ENCODE results near the gene ZNF778. TPM values are rescaled to one million over a fixed set of nuclear protein-coding genes. Genes with fewer than 3 reads are reported as not detected.
"Not testable (repeated sequence)": the region's sequence is repeated elsewhere in the genome, so short reads cannot be mapped to it uniquely, and the experiment has no call there.

Gene ZNF778
- polyA plus RNA-seq, 4 donors, result 4.6 to 6.3 (median 6.1) TPM

GRCh38 chr16:89248196-89248982 lies 30.9 kb downstream of the ZNF778 start:
- no peak for DNase-seq (ENCODE audit: low read depth in 4 of 4, low spot score in 2 of 4)

- no peak for DNase-seq (ENCODE audit: low read depth in 4 of 4, low spot score in 2 of 4)
These were observed 36.2 kb downstream of the ZNF778 start for GRCh38 chr16:89253548-89254287.

GRCh38 chr16:89256651-89257254 lies 39.2 kb downstream of the ZNF778 start:
- peak in 1 of 4 donors; percentile 54 for DNase-seq (ENCODE audit: low read depth in 4 of 4, low spot score in 2 of 4)

GRCh38 chr16:89257281-89257731 lies 39.8 kb downstream of the ZNF778 start:
- no peak for DNase-seq (ENCODE audit: low read depth in 4 of 4, low spot score in 2 of 4)

- DNase-seq (ENCODE audit: low read depth in 4 of 4, low spot score in 2 of 4), result no peak
These were observed 40.4 kb downstream of the ZNF778 start for GRCh38 chr16:89257757-89258465.

- not testable (repeated sequence) for DNase-seq (ENCODE audit: low read depth in 4 of 4, low spot score in 2 of 4)
These were observed 42.4 kb downstream of the ZNF778 start for GRCh38 chr16:89259901-89260300.

- no peak for DNase-seq (ENCODE audit: low read depth in 4 of 4, low spot score in 2 of 4)
These were observed 44.4 kb downstream of the ZNF778 start for GRCh38 chr16:89261691-89262563.

- no peak for DNase-seq (ENCODE audit: low read depth in 4 of 4, low spot score in 2 of 4)
These were observed 47.5 kb downstream of the ZNF778 start for GRCh38 chr16:89264800-89265550.

GRCh38 chr16:89265647-89266046 lies 48.1 kb downstream of the ZNF778 start:
- no peak for DNase-seq (ENCODE audit: low read depth in 4 of 4, low spot score in 2 of 4)

- DNase-seq (ENCODE audit: low read depth in 4 of 4, low spot score in 2 of 4), result no peak
These were observed 49.1 kb downstream of the ZNF778 start for GRCh38 chr16:89266521-89267134.

GRCh38 chr16:89267746-89268145 lies 50.2 kb downstream of the ZNF778 start:
- not testable (repeated sequence) for DNase-seq (ENCODE audit: low read depth in 4 of 4, low spot score in 2 of 4)

GRCh38 chr16:89268585-89268984 lies 51.1 kb downstream of the ZNF778 start:
- DNase-seq (ENCODE audit: low read depth in 4 of 4, low spot score in 2 of 4), result no peak

GRCh38 chr16:89268987-89269735 lies 51.7 kb downstream of the ZNF778 start:
- no peak for DNase-seq (ENCODE audit: low read depth in 4 of 4, low spot score in 2 of 4)

- no peak for DNase-seq (ENCODE audit: low read depth in 4 of 4, low spot score in 2 of 4)
These were observed 52.5 kb downstream of the ZNF778 start for GRCh38 chr16:89269805-89270665.

- no peak for DNase-seq (ENCODE audit: low read depth in 4 of 4, low spot score in 2 of 4)
These were observed 53.3 kb downstream of the ZNF778 start for GRCh38 chr16:89270666-89271345.

GRCh38 chr16:89272631-89273030 lies 55.1 kb downstream of the ZNF778 start:
- no peak for DNase-seq (ENCODE audit: low read depth in 4 of 4, low spot score in 2 of 4)

All from left renal cortex interstitium (tissue), 4 donors.